Activated T-cell treated with anti-CD3 and anti-CD28 coated beads, Interleukin-2, amount 50 U/mL, for 72 hours (primary cell): ENCODE measurements around the gene OR6C2. TPM values are rescaled to one million over a fixed set of nuclear protein-coding genes. Genes with fewer than 3 reads are reported as not detected.
"Not testable (repeated sequence)": the region's sequence is repeated elsewhere in the genome, so short reads cannot be mapped to it uniquely, and the experiment has no call there.

Source experiments
- ATAC-seq, 2 donors: fragments of 150-1000 bp; cut with Tn5 transposase; replicated peaks in 1 of 2; 2 replicates each; pipeline ENCODE4 v1.10.0; 2021; ENCODE audit warnings: moderate library complexity in 2 of 2, mild to moderate bottlenecking in 1 of 2
- DNase-seq, 2 donors: peaks; one replicate each; pipeline ENCODE4 v3.0.0; 2021 to 2022; ENCODE audit warnings: mixed read lengths in 1 of 2
- H3K27ac Mint-ChIP-seq: one replicate; pipeline ENCODE4 v1.8.0; 2022; ENCODE audit warnings: mild to moderate bottlenecking, moderate library complexity, mixed read lengths
- H3K27me3 Mint-ChIP-seq: one replicate; pipeline ENCODE4 v1.8.0; 2022; ENCODE audit warnings: low read depth, mixed read lengths
- H3K36me3 Mint-ChIP-seq, 2 donors: one replicate each; pipeline ENCODE4 v1.8.0; 2022; ENCODE audit warnings: mixed read lengths in 2 of 2, mild to moderate bottlenecking in 1 of 2; ENCODE audit not compliant: insufficient read depth in 2 of 2
- H3K4me1 Mint-ChIP-seq: one replicate; pipeline ENCODE4 v1.8.0; 2022; ENCODE audit warnings: low read depth, mixed read lengths
- H3K4me3 Mint-ChIP-seq, 2 donors: one replicate each; pipeline ENCODE4 v1.8.0; 2022; ENCODE audit warnings: mild to moderate bottlenecking in 2 of 2, mixed read lengths in 2 of 2, moderate library complexity in 2 of 2
- H3K9me3 Mint-ChIP-seq, 2 donors: one replicate each; pipeline ENCODE4 v1.8.0; 2022; ENCODE audit warnings: mixed read lengths in 2 of 2
- total RNA-seq, 2 donors: library from RNA; stranded (reverse); gene quantifications; one replicate each; pipeline ENCODE4 v1.2.3, GENCODE V29; 2022

Gene OR6C2
- total RNA-seq, 2 donors from 2014 or later, result not detected

DNA sequence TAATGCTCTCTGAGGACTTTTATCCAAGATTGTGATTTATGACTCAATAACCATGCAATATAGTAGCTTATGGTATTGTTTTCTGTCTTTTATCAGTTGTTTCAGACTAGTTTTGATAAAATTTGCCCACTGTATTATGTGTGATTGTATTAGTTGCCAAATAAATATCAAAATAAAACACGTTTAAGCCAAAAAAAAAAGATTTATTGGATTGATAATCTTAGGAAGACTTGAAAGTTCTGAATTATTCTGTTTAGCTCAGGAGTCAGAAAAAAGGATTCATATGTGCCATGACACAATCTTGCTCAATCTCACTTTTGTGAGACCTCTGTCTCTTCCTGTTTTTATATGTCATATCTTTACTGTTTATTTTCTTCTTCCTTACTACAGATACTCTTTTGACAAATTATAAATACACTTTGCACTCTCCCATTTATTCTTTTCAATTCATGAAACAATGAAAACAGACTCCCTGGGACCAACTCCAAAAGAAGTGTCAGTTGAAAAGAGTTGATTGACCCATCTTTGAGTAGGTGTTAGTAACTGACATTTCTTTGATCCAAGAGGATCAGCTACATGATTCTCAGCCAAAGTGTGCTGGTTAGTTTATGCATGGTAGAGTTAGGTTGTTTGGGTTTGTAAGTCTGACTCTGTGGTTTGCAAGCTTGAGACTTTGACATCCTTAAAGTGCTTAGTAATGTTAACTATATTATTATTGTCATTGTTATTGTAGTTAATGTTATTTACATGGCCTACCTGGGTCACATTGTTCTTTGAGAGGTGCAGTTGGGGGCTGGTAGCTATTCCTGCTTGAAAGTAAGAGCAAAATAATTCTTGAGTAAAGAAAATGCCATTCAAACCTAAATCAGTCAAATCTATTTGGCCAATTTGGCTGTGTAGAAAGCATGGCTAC, 15.3 kb upstream of the OR6C2 start:
- Mint-ChIP-seq H3K4me1 (no peaks in the 10 kb centered on the region), H3K27me3 (peaks cover 25% of the 10 kb centered on the region), H3K36me3 (no peaks in the 10 kb centered on the region), H3K9me3 (no peaks in the 10 kb centered on the region), H3K27ac (no peak overlapping the region), H3K4me3 (no peak overlapping the region)
- no peak for ATAC-seq
- DNase-seq, result no peak

- not testable (repeated sequence) for ATAC-seq, H3K4me3 Mint-ChIP-seq, H3K27me3 Mint-ChIP-seq, H3K9me3 Mint-ChIP-seq, DNase-seq, H3K27ac Mint-ChIP-seq, H3K36me3 Mint-ChIP-seq, H3K4me1 Mint-ChIP-seq
Observed at GRCh38 chr12:55441233-55441632, 2.6 kb upstream of the OR6C2 start.

DNA sequence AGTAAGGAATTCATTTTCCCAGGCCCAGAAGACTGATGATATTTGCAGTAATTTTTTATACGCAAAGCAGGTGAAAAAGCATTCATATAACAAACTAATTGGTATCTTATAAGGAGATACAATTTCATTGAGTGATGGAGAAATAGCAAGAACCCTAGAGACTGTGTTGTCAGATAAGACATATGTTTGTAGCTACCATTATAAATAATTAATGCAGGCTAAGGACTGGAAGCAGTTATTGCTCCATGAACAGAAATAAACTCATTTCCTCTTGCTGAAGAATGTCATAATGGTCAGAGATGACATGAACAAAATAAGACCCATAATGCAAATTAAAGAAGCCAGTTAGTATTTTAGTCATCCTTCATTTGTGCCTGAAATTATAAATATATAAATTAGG, 1.5 kb downstream of the OR6C2 start:
- no peak for DNase-seq
- H3K36me3 Mint-ChIP-seq, result peaks cover 0 to 3% of the 10 kb centered on the region in 2 donors
- H3K27me3 Mint-ChIP-seq, result no peaks in the 10 kb centered on the region
- no peak overlapping the region for H3K27ac Mint-ChIP-seq
- H3K4me1 Mint-ChIP-seq, result no peaks in the 10 kb centered on the region
- no peak for ATAC-seq
- H3K9me3 Mint-ChIP-seq, result no peaks in the 10 kb centered on the region
- H3K4me3 Mint-ChIP-seq, result no peak overlapping the region

DNA sequence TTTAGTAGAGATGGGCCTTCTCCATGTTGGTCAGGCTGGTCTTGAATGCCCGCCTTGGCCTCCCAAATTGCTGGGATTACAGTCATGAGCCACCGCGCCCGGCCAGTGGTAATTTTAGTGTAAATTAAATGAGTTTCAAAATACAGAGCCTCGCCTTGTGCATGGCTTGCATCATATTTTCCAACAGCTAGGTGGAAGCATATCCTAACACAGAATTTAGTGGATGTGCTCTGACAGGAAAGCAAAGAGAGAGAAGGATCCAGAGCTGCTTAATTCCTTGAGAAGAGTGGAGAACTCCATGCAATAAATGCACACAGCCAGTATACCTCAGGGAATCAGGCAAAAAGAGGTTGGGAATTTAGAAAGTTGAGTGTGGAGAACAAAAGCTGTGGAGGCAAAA, 2.5 kb downstream of the OR6C2 start:
- Mint-ChIP-seq H3K9me3 (no peaks in the 10 kb centered on the region), H3K4me3 (no peak overlapping the region), H3K27me3 (peaks cover 2% of the 10 kb centered on the region), H3K4me1 (no peaks in the 10 kb centered on the region), H3K27ac (no peak overlapping the region), H3K36me3 (no peaks in the 10 kb centered on the region)
- ATAC-seq (no peak), DNase-seq (no peak)

DNA sequence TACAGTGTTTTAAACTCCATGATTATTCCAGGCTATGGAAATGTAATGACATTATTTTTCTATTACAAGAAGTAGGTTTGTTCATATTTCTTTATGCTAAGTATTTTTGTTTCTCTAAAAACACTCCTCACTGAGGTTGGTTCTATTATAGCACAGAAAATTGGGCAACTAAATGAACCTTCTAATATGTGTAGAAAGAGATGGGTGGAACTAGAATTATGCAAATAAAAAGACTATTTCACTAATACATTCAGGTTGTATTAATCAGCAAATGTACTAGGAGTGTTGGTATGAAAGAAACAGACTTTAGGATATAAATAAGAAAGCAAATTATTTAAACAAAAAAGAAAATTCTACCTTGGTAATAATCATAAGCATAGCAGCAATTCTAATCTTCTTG, 4.9 kb downstream of the OR6C2 start:
- Mint-ChIP-seq H3K4me3 (no peak overlapping the region), H3K36me3 (no peaks in the 10 kb centered on the region), H3K27ac (no peak overlapping the region), H3K9me3 (no peaks in the 10 kb centered on the region), H3K27me3 (peaks cover 11% of the 10 kb centered on the region), H3K4me1 (no peaks in the 10 kb centered on the region)
- no peak for DNase-seq
- ATAC-seq, result no peak

DNA sequence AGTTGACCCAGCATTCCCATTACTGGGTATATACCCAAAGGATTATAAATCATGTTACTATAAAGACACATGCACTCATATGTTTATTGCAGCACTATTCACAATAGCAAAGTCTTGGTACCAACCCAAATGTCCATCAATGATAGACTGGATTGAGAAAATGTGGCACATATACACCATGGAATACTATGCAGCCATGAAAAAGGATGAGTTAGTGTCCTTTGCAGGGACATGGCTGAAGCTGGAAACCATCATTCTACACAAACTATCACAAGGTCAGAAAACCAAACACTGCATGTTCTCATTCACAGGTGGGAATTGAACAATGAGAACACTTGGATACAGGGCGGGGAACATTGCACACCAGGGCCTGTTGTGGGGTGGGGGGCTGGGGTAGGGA, 21.1 kb downstream of the OR6C2 start:
- H3K27ac Mint-ChIP-seq, H3K9me3 Mint-ChIP-seq, H3K4me1 Mint-ChIP-seq, DNase-seq, H3K4me3 Mint-ChIP-seq, H3K36me3 Mint-ChIP-seq, ATAC-seq: not testable (repeated sequence)
- peaks cover 24% of the 10 kb centered on the region for H3K27me3 Mint-ChIP-seq

GRCh38 chr12:55467836-55468235, 24.0 kb downstream of the OR6C2 start:
- H3K4me3 Mint-ChIP-seq, result no peak overlapping the region
- DNase-seq (no peak), ATAC-seq (no peak)
- H3K9me3 Mint-ChIP-seq, result peaks cover 0 to 3% of the 10 kb centered on the region in 2 donors
- H3K36me3 Mint-ChIP-seq, result no peaks in the 10 kb centered on the region
- no peaks in the 10 kb centered on the region for H3K4me1 Mint-ChIP-seq
- peaks cover 18% of the 10 kb centered on the region for H3K27me3 Mint-ChIP-seq
- H3K27ac Mint-ChIP-seq, result no peak overlapping the region

GRCh38 chr12:55469291-55469690, 25.4 kb downstream of the OR6C2 start:
- no peak for ATAC-seq
- Mint-ChIP-seq H3K4me1 (no peaks in the 10 kb centered on the region), H3K36me3 (no peaks in the 10 kb centered on the region), H3K9me3 (no peaks in the 10 kb centered on the region), H3K27me3 (peaks cover 18% of the 10 kb centered on the region), H3K4me3 (no peak overlapping the region), H3K27ac (no peak overlapping the region)
- no peak for DNase-seq

DNA sequence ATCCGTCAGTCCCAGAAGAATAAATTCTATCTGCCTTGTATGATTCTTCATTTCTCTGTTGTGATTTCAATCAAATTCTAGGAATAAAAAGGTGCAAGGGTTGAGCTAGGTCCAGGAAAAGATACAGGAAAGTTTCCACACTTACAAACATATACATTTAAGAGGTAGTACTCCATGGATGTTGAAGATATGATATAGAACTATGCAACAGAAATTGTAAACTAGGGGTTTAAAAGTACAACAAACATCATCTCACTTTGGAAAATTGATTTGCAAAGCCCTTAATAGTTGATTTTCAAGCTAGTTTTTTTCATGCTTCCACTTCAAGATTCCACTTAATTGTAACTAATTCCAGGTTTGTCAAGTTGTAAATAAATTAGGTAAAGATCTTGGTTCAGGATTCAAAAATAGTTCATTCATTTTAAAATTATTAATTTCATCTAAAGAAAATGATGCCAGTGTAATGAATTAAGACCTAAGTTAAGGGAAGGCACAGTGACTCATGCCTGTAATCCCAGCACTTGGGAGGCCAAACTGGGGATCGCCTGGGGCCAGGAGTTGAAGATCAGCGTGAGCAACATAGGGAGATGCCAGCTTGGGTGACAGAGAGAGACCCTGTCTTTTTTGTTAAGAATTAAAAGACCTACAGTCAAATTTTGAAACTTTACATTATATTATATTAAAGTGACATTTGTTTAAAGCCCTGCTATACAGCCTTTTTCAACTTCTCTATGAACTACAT, 26.4 kb downstream of the OR6C2 start, which contains the start of gene OR6C70:
Gene OR6C70 (minus strand): TSS at position 51 of the 742 bp plus-strand sequence. CDS start 0 bp downstream, at position 51.
- H3K27me3 Mint-ChIP-seq, result peaks cover 18% of the 10 kb centered on the region
- ATAC-seq (no peak), DNase-seq (no peak)
- no peak within 1 kb of the TSS for H3K4me3 Mint-ChIP-seq
- no peaks in the 10 kb centered on the region for H3K4me1 Mint-ChIP-seq
- no peak within 1 kb of the TSS for H3K27ac Mint-ChIP-seq
- H3K9me3 Mint-ChIP-seq, result no peaks in the 10 kb centered on the region
- H3K36me3 Mint-ChIP-seq, result no peaks in the 10 kb centered on the region

GRCh38 chr12:55472264-55472663, 28.4 kb downstream of the OR6C2 start:
- Mint-ChIP-seq H3K9me3 (no peaks in the 10 kb centered on the region), H3K4me3 (no peak overlapping the region), H3K27ac (no peak overlapping the region), H3K36me3 (no peaks in the 10 kb centered on the region), H3K4me1 (no peaks in the 10 kb centered on the region), H3K27me3 (peaks cover 24% of the 10 kb centered on the region)
- DNase-seq, result no peak
- ATAC-seq, result no peak

DNA sequence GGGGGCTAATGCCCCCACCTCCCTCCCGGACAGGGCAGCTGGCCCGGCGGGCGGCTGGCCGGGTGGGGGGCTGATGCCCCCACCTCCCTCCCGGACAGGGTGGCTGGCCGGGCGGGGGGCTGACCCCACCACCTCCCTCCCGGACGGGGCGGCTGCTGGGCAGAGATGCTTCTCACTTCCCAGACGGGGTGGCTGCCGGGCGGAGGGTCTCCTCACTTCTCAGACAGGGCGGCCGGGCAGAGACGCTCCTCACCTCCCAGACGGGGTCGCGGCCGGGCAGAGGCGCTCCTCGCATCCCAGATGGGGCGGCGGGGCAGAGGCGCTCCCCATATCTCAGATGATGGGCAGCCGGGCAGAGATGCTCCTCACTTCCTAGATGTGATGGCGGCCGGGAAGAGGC, 35.3 kb downstream of the OR6C2 start:
- H3K27ac Mint-ChIP-seq, result not testable (repeated sequence)
- peaks cover 18% of the 10 kb centered on the region for H3K27me3 Mint-ChIP-seq

GRCh38 chr12:55484284-55484683, 40.4 kb downstream of the OR6C2 start:
- H3K27ac Mint-ChIP-seq, H3K4me3 Mint-ChIP-seq, H3K9me3 Mint-ChIP-seq, ATAC-seq, H3K36me3 Mint-ChIP-seq, DNase-seq, H3K4me1 Mint-ChIP-seq: not testable (repeated sequence)
- peaks cover 13% of the 10 kb centered on the region for H3K27me3 Mint-ChIP-seq

More for the DNA sequence above, 35.3 kb downstream of the OR6C2 start:
- not testable (repeated sequence) for DNase-seq, ATAC-seq, H3K9me3 Mint-ChIP-seq, H3K4me1 Mint-ChIP-seq, H3K4me3 Mint-ChIP-seq, H3K36me3 Mint-ChIP-seq

GRCh38 chr12:55492078-55492477, 48.2 kb downstream of the OR6C2 start, which contains the start of gene OR6C68:
TSS of gene OR6C68 (plus strand) at chr12:55492378. CDS start at chr12:55492378, 0 bp downstream.
- Mint-ChIP-seq H3K27me3 (peaks cover 24% of the 10 kb centered on the region), H3K4me1 (no peaks in the 10 kb centered on the region), H3K4me3 (no peak within 1 kb of the TSS), H3K27ac (no peak within 1 kb of the TSS), H3K36me3 (no peaks in the 10 kb centered on the region), H3K9me3 (no peaks in the 10 kb centered on the region)
- ATAC-seq (no peak), DNase-seq (no peak)
